Stimulated activated naive CD4-positive, alpha-beta T cell treated with Interleukin-2 at 50 U/mL for 16 hours (primary cell): Measurements from ENCODE around the gene MBNL1.
"Not testable (repeated sequence)": the region's sequence is repeated elsewhere in the genome, so short reads cannot be mapped to it uniquely, and the experiment has no call there.

ENCODE experiments used
- DNase-seq: peaks from one replicate; lab custom pipeline; 2025; lab: John Stamatoyannopoulos, UW

Gene MBNL1

GRCh38 chr3:152404976-152405375 is 136.2 kb downstream of the MBNL1 start:
- no peak for DNase-seq

GRCh38 chr3:152405915-152406802 is 137.4 kb downstream of the MBNL1 start:
- no peak for DNase-seq

- no peak for DNase-seq
Observed at GRCh38 chr3:152413240-152413639, 144.5 kb downstream of the MBNL1 start.

GRCh38 chr3:152416808-152417580 is 148.3 kb downstream of the MBNL1 start:
- no peak for DNase-seq

DNA sequence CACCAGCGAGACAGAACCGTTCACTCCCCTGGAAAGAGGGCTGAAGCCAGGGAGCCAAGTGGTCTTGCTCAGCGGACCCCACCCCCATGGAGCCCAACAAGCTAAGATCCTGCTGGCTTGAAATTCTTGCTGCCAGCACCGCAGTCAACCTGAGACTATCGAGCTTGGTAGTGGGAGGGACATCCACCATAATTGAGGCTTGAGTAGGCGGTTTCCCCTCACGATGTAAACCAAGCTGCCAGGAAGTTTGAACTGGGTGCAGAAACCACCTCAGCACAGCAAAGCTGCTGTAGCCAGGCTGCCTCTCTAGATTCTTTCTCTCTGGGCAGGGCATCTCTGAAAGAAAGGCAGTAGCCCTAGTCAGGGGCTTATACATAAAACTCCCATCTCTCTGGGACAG is 151.0 kb downstream of the MBNL1 start:
- peak; percentile 22 for DNase-seq

DNA sequence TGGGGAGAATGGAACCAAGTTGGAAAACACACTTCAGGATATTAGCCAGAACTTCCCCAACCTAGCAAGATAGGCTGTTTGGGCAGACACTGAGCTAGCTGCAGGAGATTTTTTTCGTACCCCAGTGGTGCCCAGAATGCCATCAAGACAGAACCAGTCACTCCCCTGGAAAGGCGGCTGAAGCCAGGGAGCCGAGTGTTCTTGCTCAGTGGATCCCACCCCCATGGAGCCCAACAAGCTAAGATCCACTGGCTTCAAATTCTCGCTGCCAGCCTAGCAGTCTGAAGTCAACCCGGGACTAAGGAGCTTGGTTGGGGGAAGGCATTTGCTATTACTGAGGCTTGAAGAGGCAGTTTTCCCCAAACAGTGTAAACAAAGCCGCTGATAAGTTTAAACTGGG is 152.4 kb downstream of the MBNL1 start:
- DNase-seq, result no peak

- no peak for DNase-seq
Observed at GRCh38 chr3:152426393-152426792, 157.7 kb downstream of the MBNL1 start.

DNA sequence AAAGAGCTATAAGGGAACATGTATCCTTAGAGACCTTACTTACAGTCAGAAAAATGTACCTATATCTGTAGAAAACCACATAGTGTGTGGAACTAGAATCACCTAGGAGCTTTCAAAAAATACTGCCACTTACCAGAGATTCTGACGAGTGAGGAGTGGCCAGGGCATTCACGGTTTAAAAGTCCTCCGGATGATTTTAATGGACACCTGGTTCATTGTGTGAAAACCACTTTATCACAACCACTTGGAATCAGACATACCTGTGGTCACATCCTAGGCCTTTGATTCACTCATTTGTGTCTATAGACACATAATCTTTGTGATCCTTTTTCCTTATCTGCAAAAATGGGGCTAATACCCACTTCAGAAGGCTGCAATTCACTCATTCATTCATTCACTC is 159.8 kb downstream of the MBNL1 start:
- no peak for DNase-seq

DNA sequence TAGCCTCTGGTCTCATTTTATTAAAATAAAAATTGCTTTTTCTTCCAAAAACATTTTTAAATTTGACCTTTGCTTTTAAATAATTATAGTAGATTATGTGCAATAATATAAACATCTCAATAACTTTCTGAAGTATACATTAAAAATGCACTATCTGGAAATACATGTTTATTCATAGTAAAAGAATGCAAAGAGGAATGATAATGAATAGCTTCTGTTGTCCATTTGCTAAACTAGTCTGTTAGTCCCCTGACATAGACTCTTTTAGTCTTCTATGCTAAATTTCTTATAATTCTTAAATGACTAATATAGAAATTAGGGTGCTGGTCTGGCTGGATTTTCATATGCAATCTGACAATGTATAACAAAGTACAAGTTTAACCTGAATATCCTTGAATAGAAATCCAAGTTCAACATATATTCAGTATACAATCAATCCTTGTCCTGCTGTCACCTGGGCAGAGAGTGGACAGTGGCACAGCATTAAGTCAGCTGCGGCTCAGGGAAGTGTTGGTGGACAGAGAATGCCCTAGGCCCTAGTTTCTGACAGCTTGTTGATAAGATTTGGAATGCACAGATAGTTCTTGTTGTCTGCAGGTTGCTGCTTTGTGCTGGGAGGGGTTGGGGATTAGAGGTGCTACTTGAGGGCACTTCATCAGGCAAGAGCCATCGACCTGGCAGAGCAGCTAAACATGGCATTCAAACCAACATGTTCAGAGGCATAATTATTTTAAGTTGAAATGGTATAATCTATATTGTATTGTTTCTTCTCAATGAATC is 161.7 kb downstream of the MBNL1 start:
- no peak for DNase-seq

GRCh38 chr3:152434142-152434541 is 165.4 kb downstream of the MBNL1 start:
- no peak for DNase-seq

GRCh38 chr3:152435210-152435609 is 166.5 kb downstream of the MBNL1 start:
- not testable (repeated sequence) for DNase-seq

DNA sequence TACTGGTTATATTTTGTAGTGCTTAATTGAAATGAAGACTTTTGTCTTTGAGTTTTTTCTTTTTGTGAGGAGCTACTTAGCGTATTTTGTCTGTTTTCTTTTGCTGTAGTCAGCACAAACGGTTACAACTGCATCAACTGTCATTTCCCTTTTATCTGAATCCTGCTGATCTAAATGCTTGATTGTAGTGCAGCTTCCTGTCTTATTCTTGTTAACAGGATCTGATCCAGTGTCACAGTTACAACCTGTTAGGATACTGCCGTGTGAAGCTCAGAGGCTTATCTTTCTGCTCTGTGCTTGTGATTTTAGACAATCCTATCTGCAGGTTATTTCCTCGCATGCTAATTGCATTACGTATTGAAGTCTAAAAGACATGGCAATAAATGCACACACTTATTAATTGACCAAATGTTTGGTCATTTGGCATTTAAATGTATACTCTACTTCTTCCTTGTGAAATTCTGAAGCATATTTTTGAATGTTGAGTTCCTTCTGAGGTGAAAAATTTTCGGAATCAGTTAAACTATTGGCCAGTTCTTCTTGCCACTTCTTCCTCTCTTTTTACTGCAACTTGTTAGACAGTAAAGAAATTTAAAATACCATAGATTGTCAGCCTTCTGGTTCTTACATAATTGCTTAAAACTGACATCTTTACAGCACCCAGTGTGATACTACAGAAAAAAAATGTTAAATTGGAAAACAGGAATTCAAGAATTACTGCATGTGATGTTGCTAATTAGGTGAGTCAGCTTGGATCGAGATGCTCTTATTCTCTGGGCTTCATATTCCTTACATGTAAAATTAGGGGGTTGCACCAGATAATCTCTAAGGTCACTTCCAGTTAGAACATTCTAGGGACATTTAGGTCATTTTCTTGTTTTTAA is 168.2 kb downstream of the MBNL1 start:
- DNase-seq, result no peak

- no peak for DNase-seq
Observed at GRCh38 chr3:152438181-152438580, 169.5 kb downstream of the MBNL1 start.

DNA sequence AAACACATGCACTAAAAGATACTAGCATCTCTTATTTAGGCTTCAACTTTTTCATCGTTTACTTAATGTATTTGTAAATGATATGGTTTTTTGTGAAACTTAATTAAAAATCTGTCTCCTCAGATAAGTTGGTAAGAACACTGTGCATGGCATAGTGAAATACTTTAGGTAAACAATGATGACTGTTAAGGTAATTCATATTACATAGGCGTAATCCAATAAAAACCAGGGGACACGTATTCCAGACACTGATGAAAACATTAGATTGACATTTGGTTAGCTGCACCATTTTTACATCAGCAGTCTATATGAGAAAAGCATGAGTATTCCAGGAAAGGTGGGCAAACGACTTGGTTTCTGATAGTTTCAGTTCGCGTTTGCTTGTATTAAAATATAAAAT is 170.0 kb downstream of the MBNL1 start:
- DNase-seq, result no peak

GRCh38 chr3:152440243-152440642 is 171.5 kb downstream of the MBNL1 start:
- DNase-seq, result not testable (repeated sequence)

DNA sequence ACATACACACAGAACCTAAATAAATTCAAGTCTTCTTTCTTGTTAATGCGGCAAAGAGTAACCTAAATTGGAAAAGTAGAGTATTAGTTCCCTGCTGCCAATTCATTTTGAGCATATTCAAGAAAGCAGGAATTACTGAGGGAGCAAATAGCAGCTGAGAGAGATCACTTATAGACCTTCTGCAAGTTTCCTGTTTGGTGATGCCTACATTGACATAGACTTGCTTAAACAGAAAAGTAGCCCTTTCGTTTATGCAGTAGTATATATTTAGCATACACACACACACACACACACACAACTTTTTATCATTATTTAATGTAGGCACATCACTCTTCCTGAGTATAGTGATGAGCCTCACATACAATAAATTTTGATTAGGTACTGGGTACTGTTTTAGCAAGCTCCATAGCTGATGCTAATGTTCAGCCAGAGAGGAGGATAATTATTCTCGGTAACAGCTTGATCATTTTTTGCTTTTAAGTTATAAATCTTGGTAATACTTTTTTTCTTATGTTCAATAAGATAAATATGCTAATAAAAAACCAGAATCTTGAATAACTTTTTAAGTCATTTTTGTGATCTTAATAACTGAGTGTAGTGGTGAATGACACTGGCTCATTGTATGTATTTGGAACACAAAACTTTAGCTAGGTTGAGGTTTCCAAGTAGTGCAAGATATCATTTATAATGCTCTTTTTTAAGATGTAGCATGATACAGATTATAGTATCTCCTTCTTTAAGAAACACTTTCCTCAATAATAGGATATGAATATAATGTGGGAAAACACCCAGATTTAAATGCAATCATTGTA is 174.7 kb downstream of the MBNL1 start:
- no peak for DNase-seq

DNA sequence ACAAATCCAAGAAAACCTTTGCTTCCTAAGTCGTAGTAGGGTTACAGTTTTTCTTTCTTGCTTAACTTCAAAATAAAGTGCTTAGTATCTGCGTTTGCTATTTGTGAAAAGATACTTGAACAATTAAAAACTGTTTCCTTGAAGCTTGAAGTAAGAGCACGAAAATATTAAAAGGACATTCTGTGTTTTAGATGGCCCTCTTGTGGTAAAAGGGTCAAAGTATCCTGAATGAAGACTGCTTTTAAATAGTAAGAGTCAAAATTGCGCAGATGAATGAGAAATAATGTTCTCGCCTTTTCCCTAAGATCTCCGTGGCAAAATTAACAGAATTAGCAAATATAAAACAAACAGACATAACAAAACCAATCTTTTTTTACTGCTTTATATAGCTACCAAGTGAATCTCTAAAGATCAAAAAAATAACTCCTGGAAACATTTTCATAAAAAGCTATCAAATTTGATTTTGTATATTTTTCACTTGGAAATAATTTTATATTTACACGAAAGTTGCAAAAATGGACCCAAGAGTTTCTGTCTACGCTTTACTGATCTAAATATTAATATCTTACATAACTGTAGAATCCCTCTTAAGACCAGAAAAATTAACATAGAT is 175.4 kb downstream of the MBNL1 start:
- DNase-seq, result no peak

DNA sequence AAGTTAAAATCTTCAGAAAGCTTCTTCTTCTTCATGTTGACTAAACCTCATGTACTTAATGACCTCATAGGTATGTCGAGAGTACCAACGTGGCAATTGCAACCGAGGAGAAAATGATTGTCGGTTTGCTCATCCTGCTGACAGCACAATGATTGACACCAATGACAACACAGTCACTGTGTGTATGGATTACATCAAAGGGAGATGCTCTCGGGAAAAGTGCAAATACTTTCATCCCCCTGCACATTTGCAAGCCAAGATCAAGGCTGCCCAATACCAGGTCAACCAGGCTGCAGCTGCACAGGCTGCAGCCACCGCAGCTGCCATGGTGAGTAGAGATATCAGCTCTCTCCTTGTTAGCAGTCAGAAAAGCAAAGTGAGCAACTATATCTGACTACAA is 176.5 kb downstream of the MBNL1 start:
- no peak for DNase-seq

DNA sequence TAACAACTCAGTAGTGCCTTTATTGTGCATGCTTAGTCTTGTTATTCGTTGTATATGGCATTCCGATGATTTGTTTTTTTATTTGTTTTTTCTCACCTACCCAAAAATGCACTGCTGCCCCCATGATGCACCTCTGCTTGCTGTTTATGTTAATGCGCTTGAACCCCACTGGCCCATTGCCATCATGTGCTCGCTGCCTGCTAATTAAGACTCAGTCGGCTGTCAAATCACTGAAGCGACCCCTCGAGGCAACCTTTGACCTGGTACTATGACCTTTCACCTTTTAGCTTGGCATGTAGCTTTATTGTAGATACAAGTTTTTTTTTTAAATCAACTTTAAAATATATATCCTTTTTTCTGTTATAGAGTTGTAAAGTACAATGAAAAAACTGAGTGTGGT is 177.8 kb downstream of the MBNL1 start:
- DNase-seq, result no peak

DNA sequence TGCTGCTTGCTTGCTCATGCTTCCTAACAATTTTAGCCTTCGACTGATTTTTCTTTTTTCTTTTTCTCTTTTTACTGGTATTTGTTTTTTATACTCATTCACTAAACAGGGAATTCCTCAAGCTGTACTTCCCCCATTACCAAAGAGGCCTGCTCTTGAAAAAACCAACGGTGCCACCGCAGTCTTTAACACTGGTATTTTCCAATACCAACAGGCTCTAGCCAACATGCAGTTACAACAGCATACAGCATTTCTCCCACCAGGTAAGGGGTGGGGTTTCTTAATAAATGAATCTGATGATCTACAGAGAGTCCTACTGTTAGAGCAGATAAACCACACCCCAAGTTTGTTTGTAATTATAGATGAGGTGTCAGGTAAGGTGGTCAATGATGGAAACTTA is 178.8 kb downstream of the MBNL1 start:
- no peak for DNase-seq
